ENCODE data around the gene IFT88. TPM values are rescaled to one million over a fixed set of nuclear protein-coding genes. Genes with fewer than 3 reads are reported as not detected.

Gene IFT88
- 8.7 TPM for total RNA-seq (ENCODE audit: unreplicated experiment)
- long read RNA-seq, partial matches to known transcripts, result 1 of 8 reads
- long read RNA-seq, other reads (novel, unspliced or antisense), result 6 of 8 reads

DNA sequence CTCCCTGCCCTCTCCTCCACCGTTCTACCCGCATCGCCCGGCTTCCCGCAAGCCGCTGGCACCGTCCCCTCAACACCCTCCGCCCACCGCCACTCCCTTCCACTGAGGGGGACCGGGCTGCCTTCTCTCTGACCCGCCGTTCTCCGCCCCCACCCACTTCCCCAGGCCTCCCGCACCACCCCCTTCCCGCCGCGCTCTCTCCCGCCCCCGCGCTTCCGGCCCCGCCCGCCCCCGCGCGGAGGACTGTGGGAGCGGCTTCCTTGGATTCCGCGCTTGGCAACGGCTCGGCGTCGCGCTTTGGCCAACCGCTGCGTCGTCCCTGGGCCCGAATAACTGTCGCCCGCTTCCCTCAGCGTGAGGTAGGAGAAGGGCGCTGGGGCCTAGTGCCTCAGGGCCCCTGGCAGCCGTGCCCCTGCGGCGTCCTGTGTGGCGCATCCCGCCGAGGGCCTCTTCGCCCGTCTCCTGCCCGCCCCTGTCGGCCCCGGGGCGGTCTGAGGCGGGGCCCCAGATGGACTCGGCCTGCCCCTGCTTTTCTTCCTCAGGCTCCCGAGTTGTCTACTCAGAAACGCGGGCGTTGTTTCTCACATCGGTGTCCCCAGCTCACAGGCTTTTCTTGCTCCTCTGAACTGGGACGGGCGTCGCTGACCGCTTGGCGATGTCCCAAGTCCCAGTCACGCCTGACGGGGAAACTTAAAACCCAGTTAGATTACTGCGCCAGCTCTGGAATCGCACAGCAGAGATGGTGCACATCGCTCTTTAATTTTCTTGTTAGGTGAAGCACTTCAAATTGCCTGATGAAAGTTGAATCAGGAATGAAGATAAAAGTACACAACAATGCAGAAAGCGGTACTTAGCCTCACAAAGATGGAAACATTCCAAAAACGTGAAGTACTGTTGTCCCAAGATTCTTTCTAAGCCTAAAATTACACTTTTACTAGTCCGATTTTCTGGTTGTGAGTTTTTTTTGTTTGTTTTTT, at the start of gene IFT88:
IFT88 (plus strand) TSS at position 260 of the 977 bp plus-strand sequence. CDS start 7,229 bp downstream, outside the sequence.
- DNase-seq, result peak; percentile 96
- H3K36me3 Mint-ChIP-seq (ENCODE audit: unreplicated experiment), result peaks cover 12% of the 10 kb centered on the region
- peaks cover 5% of the 10 kb centered on the region for H3K4me1 Mint-ChIP-seq (ENCODE audit: low read depth, unreplicated experiment)
- TF ChIP-seq, protein P1, sequence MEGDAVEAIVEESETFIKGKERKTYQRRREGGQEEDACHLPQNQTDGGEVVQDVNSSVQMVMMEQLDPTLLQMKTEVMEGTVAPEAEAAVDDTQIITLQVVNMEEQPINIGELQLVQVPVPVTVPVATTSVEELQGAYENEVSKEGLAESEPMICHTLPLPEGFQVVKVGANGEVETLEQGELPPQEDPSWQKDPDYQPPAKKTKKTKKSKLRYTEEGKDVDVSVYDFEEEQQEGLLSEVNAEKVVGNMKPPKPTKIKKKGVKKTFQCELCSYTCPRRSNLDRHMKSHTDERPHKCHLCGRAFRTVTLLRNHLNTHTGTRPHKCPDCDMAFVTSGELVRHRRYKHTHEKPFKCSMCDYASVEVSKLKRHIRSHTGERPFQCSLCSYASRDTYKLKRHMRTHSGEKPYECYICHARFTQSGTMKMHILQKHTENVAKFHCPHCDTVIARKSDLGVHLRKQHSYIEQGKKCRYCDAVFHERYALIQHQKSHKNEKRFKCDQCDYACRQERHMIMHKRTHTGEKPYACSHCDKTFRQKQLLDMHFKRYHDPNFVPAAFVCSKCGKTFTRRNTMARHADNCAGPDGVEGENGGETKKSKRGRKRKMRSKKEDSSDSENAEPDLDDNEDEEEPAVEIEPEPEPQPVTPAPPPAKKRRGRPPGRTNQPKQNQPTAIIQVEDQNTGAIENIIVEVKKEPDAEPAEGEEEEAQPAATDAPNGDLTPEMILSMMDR (IDR thresholded peaks at IDR 0.05; ENCODE audit: partially characterized antibody, unreplicated experiment), result no peak
- H3K4me3 Mint-ChIP-seq (ENCODE audit: unreplicated experiment), result peak within 1 kb of the TSS; percentile 97
- H3K27ac Mint-ChIP-seq (ENCODE audit: unreplicated experiment), result peak within 1 kb of the TSS; percentile 94
- H3K9me3 Mint-ChIP-seq (ENCODE audit: unreplicated experiment), result peaks cover 12% of the 10 kb centered on the region
- H3K27me3 Mint-ChIP-seq (ENCODE audit: unreplicated experiment), result peaks cover 5% of the 10 kb centered on the region

GRCh38 chr13:20518660-20519100, 48.3 kb upstream of the IFT88 start:
- no peaks in the 10 kb centered on the region for H3K27me3 Mint-ChIP-seq (ENCODE audit: unreplicated experiment)
- H3K4me1 Mint-ChIP-seq (ENCODE audit: low read depth, unreplicated experiment), result no peaks in the 10 kb centered on the region
- no peak for DNase-seq
- H3K4me3 Mint-ChIP-seq (ENCODE audit: unreplicated experiment), result no peak overlapping the region
- no peaks in the 10 kb centered on the region for H3K36me3 Mint-ChIP-seq (ENCODE audit: unreplicated experiment)
- TF ChIP-seq, protein P1 (IDR thresholded peaks at IDR 0.05; ENCODE audit: partially characterized antibody, unreplicated experiment), result no peak
- no peak overlapping the region for H3K27ac Mint-ChIP-seq (ENCODE audit: unreplicated experiment)
- no peaks in the 10 kb centered on the region for H3K9me3 Mint-ChIP-seq (ENCODE audit: unreplicated experiment)

- no peaks in the 10 kb centered on the region for H3K9me3 Mint-ChIP-seq (ENCODE audit: unreplicated experiment)
- H3K4me1 Mint-ChIP-seq (ENCODE audit: low read depth, unreplicated experiment), result no peaks in the 10 kb centered on the region
- no peak overlapping the region for H3K27ac Mint-ChIP-seq (ENCODE audit: unreplicated experiment)
- H3K4me3 Mint-ChIP-seq (ENCODE audit: unreplicated experiment), result no peak overlapping the region
- TF ChIP-seq, protein P1 (IDR thresholded peaks at IDR 0.05; ENCODE audit: partially characterized antibody, unreplicated experiment), result no peak
- no peaks in the 10 kb centered on the region for H3K36me3 Mint-ChIP-seq (ENCODE audit: unreplicated experiment)
- peaks cover 3% of the 10 kb centered on the region for H3K27me3 Mint-ChIP-seq (ENCODE audit: unreplicated experiment)
- DNase-seq, result no peak
These were observed 47.1 kb upstream of the IFT88 start for GRCh38 chr13:20519875-20520274.

- DNase-seq, result no peak
- H3K27me3 Mint-ChIP-seq (ENCODE audit: unreplicated experiment), result peaks cover 5% of the 10 kb centered on the region
- no peak overlapping the region for H3K4me3 Mint-ChIP-seq (ENCODE audit: unreplicated experiment)
- no peaks in the 10 kb centered on the region for H3K9me3 Mint-ChIP-seq (ENCODE audit: unreplicated experiment)
- H3K27ac Mint-ChIP-seq (ENCODE audit: unreplicated experiment), result no peak overlapping the region
- H3K36me3 Mint-ChIP-seq (ENCODE audit: unreplicated experiment), result no peaks in the 10 kb centered on the region
- H3K4me1 Mint-ChIP-seq (ENCODE audit: low read depth, unreplicated experiment), result peaks cover 4% of the 10 kb centered on the region
- TF ChIP-seq, protein P1 (IDR thresholded peaks at IDR 0.05; ENCODE audit: partially characterized antibody, unreplicated experiment), result no peak
These were observed 45.4 kb upstream of the IFT88 start for GRCh38 chr13:20521364-20522115.

All from glutamatergic neuron (in vitro differentiated cells).